Measurements from ENCODE around the gene MCRIP1. TPM values are rescaled to one million over a fixed set of nuclear protein-coding genes. Genes with fewer than 3 reads are reported as not detected.

The MCRIP1 gene
- total RNA-seq, 3 donors from 2014 or later: 21.2 to 80.2 (median 38.7) TPM

- peaks cover 8% of the 10 kb centered on the region for H3K36me3 ChIP-seq (ENCODE audit: low read depth)
- DNase-seq (no peak), ATAC-seq (no peak)
- H3K9me3 ChIP-seq: no peaks in the 10 kb centered on the region
- TF ChIP-seq, protein P1, sequence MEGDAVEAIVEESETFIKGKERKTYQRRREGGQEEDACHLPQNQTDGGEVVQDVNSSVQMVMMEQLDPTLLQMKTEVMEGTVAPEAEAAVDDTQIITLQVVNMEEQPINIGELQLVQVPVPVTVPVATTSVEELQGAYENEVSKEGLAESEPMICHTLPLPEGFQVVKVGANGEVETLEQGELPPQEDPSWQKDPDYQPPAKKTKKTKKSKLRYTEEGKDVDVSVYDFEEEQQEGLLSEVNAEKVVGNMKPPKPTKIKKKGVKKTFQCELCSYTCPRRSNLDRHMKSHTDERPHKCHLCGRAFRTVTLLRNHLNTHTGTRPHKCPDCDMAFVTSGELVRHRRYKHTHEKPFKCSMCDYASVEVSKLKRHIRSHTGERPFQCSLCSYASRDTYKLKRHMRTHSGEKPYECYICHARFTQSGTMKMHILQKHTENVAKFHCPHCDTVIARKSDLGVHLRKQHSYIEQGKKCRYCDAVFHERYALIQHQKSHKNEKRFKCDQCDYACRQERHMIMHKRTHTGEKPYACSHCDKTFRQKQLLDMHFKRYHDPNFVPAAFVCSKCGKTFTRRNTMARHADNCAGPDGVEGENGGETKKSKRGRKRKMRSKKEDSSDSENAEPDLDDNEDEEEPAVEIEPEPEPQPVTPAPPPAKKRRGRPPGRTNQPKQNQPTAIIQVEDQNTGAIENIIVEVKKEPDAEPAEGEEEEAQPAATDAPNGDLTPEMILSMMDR (IDR thresholded peaks at IDR 0.05): no peak
- intact Hi-C loops (cut with DNase I, micrococcal nuclease): no loop called here
- H3K4me1 ChIP-seq (ENCODE audit: low read depth): peaks cover 46% of the 10 kb centered on the region
- H3K4me3 ChIP-seq: no peak overlapping the region
Measured at GRCh38 chr17:81858170-81858966, 25.3 kb upstream of the MCRIP1 start.

DNA sequence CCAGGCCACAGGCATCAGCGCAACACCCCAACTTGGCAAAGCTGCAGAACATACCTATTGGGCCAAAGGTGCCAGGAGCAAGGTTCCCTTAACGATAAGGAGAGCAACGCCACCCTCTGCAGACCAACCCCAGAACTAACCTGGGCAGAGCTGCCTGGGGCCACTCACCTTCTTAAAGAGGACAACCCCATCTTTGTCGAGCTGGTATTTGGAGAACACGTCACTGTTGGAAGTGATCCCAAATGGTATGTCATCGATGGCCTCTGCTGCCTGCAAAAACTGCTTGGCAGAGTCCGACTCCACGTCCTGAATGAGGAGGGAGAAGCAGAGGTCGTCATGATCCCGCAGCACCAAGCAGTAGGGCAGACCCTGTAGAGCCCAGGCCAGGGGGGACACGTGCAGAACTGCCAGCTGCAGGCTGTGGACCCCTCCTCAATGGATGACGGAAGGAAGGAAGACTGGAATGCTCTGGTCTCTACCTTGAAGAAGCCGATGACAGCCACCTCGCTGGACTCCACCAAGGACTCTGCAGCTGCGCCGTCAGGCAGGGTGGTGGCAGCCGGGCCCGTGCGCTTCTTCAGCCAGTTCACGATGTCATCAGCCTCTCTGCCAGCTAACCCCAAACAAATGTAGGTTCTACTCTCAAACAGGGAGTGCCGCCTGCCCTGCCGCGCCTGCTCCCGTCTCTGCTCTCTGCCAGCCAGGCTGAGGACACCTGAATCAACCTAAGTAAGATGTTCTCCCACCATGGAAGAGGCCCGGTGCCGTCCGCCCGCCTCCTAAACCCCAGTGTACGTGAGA, 22.1 kb upstream of the MCRIP1 start:
- DNase-seq (no peak), ATAC-seq (no peak)
- peaks cover 31% of the 10 kb centered on the region for H3K4me1 ChIP-seq (ENCODE audit: low read depth)
- H3K4me3 ChIP-seq: no peak overlapping the region
- H3K36me3 ChIP-seq (ENCODE audit: low read depth): peaks cover 19% of the 10 kb centered on the region
- intact Hi-C loops (cut with DNase I, micrococcal nuclease): no loop called here
- TF ChIP-seq, protein P1 (IDR thresholded peaks at IDR 0.05): no peak
- no peaks in the 10 kb centered on the region for H3K9me3 ChIP-seq

DNA sequence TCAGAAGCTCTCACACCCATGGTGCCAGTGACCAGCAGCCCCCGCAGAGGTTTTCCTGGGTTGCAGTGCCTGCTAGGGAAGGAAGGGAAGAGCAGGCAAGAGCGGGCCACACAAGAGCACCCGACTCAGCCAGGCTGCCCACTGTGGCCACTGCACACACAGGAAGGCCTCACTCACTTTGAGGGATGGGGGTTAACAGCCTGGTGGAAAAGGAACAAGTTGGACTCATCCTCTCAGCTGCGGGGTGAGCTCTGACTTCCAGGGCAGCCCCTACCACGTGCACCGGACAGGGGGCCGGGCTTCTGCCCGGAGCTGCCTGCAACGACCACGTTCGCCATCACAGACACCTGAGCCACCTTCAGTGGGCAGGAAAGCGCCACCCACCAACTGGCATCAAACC, 19.1 kb upstream of the MCRIP1 start:
- peaks cover 19% of the 10 kb centered on the region for H3K36me3 ChIP-seq (ENCODE audit: low read depth)
- no peak overlapping the region for H3K4me3 ChIP-seq
- intact Hi-C loops (cut with DNase I, micrococcal nuclease): no loop called here
- peaks cover 7% of the 10 kb centered on the region for H3K4me1 ChIP-seq (ENCODE audit: low read depth)
- ATAC-seq (no peak), DNase-seq (no peak)
- no peaks in the 10 kb centered on the region for H3K9me3 ChIP-seq
- TF ChIP-seq, protein P1 (IDR thresholded peaks at IDR 0.05): no peak

GRCh38 chr17:81851423-81851822, 18.3 kb upstream of the MCRIP1 start:
- no peak for ATAC-seq
- DNase-seq: no peak
- peaks cover 19% of the 10 kb centered on the region for H3K36me3 ChIP-seq (ENCODE audit: low read depth)
- no peaks in the 10 kb centered on the region for H3K9me3 ChIP-seq
- TF ChIP-seq, protein P1 (IDR thresholded peaks at IDR 0.05): no peak
- intact Hi-C loops (cut with DNase I, micrococcal nuclease): no loop called here
- H3K4me3 ChIP-seq: no peak overlapping the region
- H3K4me1 ChIP-seq (ENCODE audit: low read depth): peaks cover 2% of the 10 kb centered on the region

DNA sequence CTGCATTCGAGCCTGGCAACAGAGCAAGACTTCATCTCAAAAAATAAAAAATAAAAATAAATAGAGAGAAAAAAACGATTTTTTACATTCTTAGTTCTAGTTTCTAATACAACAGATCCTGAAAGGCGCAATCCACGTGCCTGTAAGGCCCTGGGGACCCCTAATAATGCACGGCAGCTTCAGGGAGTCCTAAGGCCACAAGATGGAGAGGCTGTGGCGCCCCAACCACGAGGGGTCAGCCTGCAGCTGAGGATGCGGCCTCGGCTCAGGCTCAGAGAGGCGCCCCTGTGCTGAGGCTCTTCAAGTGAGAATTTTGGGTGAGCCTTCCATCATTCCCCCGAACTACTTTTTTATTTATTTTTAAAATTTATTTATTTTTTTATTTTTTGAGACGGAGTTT, 16.4 kb upstream of the MCRIP1 start:
- TF ChIP-seq, protein P1 (IDR thresholded peaks at IDR 0.05): no peak
- intact Hi-C loops (cut with DNase I, micrococcal nuclease): no loop called here
- Histone ChIP-seq H3K9me3 (no peaks in the 10 kb centered on the region), H3K4me3 (no peak overlapping the region), H3K4me1 (ENCODE audit: low read depth) (no peaks in the 10 kb centered on the region), H3K36me3 (ENCODE audit: low read depth) (peaks cover 23% of the 10 kb centered on the region)
- no peak for DNase-seq
- ATAC-seq: no peak

Measured in mucosa of descending colon (tissue), 3 donors.